GM23338 (cell line): Measurements from ENCODE around the gene FAM118B. TPM values are rescaled to one million over a fixed set of nuclear protein-coding genes. Genes with fewer than 3 reads are reported as not detected.
A peak's percentile ranks its signal among the peaks of the same experiment; 100 is the strongest.

Experiments
- ATAC-seq: fragments of 200-7000 bp; cut with Tn5 transposase; 3 replicates; pipeline ENCODE4 v1.9.1; 2020
- DNase-seq: peaks from one replicate; pipeline ENCODE4 v3.0.0-alpha.2; 2015; ENCODE audit warnings: low spot score
- H2AFZ ChIP-seq: fragments of 200-600 bp; sonication (generic); 2 replicates; pipeline ENCODE4 v1.8.0; 2016; ENCODE audit warnings: antibody characterized with exemption, mild to moderate bottlenecking, moderate library complexity
- H3F3A ChIP-seq: fragments of 200-600 bp; sonication (generic); replicated peaks from 2 replicates; pipeline ENCODE4 v1.8.0; 2017; ENCODE audit warnings: antibody characterized with exemption, mixed run types, low read depth
- H3K27ac ChIP-seq: fragments of 200-600 bp; sonication (generic); 2 replicates; pipeline ENCODE4 v1.6.1; 2016; ENCODE audit warnings: low read depth
- H3K27me3 ChIP-seq: fragments of 200-600 bp; sonication (generic); 2 replicates; pipeline ENCODE4 v1.8.0; 2016; ENCODE audit warnings: mild to moderate bottlenecking, mixed run types, moderate library complexity; ENCODE audit not compliant: insufficient read depth
- H3K36me3 ChIP-seq: fragments of 200-600 bp; sonication (generic); 2 replicates; pipeline ENCODE4 v1.8.0; 2016; ENCODE audit warnings: mild to moderate bottlenecking; ENCODE audit not compliant: insufficient read depth
- H3K4me1 ChIP-seq: fragments of 200-600 bp; sonication (generic); 2 replicates; pipeline ENCODE4 v1.8.0; 2016; ENCODE audit warnings: mild to moderate bottlenecking, moderate library complexity; ENCODE audit not compliant: insufficient read depth
- H3K4me2 ChIP-seq: fragments of 200-600 bp; sonication (generic); 2 replicates; pipeline ENCODE4 v1.7.1; 2017; ENCODE audit warnings: mixed run types
- H3K4me3 ChIP-seq: fragments of 200-600 bp; sonication (generic); 2 replicates; pipeline ENCODE4 v1.6.1; 2016; ENCODE audit warnings: mixed run types
- H3K79me2 ChIP-seq: fragments of 200-600 bp; sonication (generic); replicated peaks from 2 replicates; pipeline ENCODE4 v1.8.0; 2017; ENCODE audit warnings: mild to moderate bottlenecking; ENCODE audit not compliant: insufficient read depth
- H3K9me2 ChIP-seq: fragments of 200-600 bp; sonication (generic); 2 replicates; pipeline ENCODE4 v1.8.0; 2017; ENCODE audit not compliant: insufficient read depth
- H4K20me1 ChIP-seq: fragments of 200-600 bp; sonication (generic); replicated peaks from 2 replicates; pipeline ENCODE4 v1.8.0; 2017; ENCODE audit warnings: mild to moderate bottlenecking; ENCODE audit not compliant: insufficient read depth
- H3K27ac Mint-ChIP-seq: 2 replicates; pipeline ENCODE4 v1.8.0; 2020; ENCODE audit warnings: inconsistent platforms, mild to moderate bottlenecking, moderate library complexity, mixed read lengths
- H3K27me3 Mint-ChIP-seq: 3 replicates; pipeline ENCODE4 v1.8.0; 2022; ENCODE audit warnings: low read depth, mild to moderate bottlenecking, moderate library complexity, mixed read lengths, inconsistent platforms; ENCODE audit not compliant: insufficient read depth, poor library complexity
- H3K36me3 Mint-ChIP-seq: 3 replicates; pipeline ENCODE4 v1.8.0; 2021; ENCODE audit warnings: low read depth, mild to moderate bottlenecking, inconsistent platforms, moderate library complexity, mixed read lengths
- H3K4me1 Mint-ChIP-seq: 3 replicates; pipeline ENCODE4 v1.8.0; 2020; ENCODE audit warnings: mild to moderate bottlenecking, inconsistent platforms, mixed read lengths
- H3K4me3 Mint-ChIP-seq: 3 replicates; pipeline ENCODE4 v1.8.0; 2021; ENCODE audit warnings: moderate library complexity, mild to moderate bottlenecking, inconsistent platforms, mixed read lengths
- H3K9me3 Mint-ChIP-seq: 3 replicates; pipeline ENCODE4 v1.8.0; 2020; ENCODE audit warnings: moderate library complexity, mild to moderate bottlenecking, inconsistent platforms, mixed read lengths
- CREB1 ChIP-seq: fragments of 250-450 bp; sonication (Bioruptor Pico); IDR thresholded peaks from 2 replicates; pipeline ENCODE4 v1.5.0; 2020; ENCODE audit warnings: low read depth, mild to moderate bottlenecking, moderate library complexity
- CTCF ChIP-seq, 2 experiments: fragments of 200-600 bp in 1 of 2; sonication (generic) in 1 of 2; conservative IDR thresholded peaks; 2 replicates each; pipeline versions ENCODE4 v1.5.1 to v1.6.1; 2016 to 2017; ENCODE audit warnings: antibody characterized with exemption in 2 of 2, low read depth in 2 of 2, mild to moderate bottlenecking in 2 of 2, moderate library complexity in 1 of 2
- ETS1 ChIP-seq: IDR thresholded peaks from 2 replicates; pipeline ENCODE4 v1.6.1; 2016; ENCODE audit warnings: antibody characterized with exemption
- EZH2 ChIP-seq: fragments of 200-600 bp; sonication (generic); IDR thresholded peaks from one replicate; pipeline ENCODE4 v1.8.0; 2017; ENCODE audit warnings: antibody characterized with exemption, mild to moderate bottlenecking, low read depth; ENCODE audit not compliant: unreplicated experiment
- EZH2phosphoT487 ChIP-seq: fragments of 200-600 bp; sonication (generic); IDR thresholded peaks from one replicate; pipeline ENCODE4 v1.8.1; 2018; ENCODE audit warnings: antibody characterized with exemption; ENCODE audit not compliant: unreplicated experiment
- JUNB ChIP-seq: IDR thresholded peaks from one replicate; pipeline ENCODE4 v1.6.1; 2016; ENCODE audit warnings: antibody characterized with exemption; ENCODE audit not compliant: unreplicated experiment
- NANOG ChIP-seq: IDR thresholded peaks from 2 replicates; pipeline ENCODE4 v1.6.1; 2016; ENCODE audit warnings: antibody characterized with exemption, borderline replicate concordance
- POLR2AphosphoS5 ChIP-seq: IDR thresholded peaks from 2 replicates; pipeline ENCODE4 v1.6.1; 2016; ENCODE audit warnings: antibody characterized with exemption, low read depth
- REST ChIP-seq: IDR thresholded peaks from one replicate; pipeline ENCODE4 v1.6.1; 2018; ENCODE audit warnings: antibody characterized with exemption; ENCODE audit not compliant: unreplicated experiment
- STAT1 ChIP-seq: IDR thresholded peaks from one replicate; pipeline ENCODE4 v1.6.1; 2016; ENCODE audit warnings: antibody characterized with exemption; ENCODE audit not compliant: unreplicated experiment
- ZNF114 ChIP-seq: fragments of 250-450 bp; sonication (Bioruptor Pico); IDR thresholded peaks from 2 replicates; pipeline ENCODE4 v1.5.0; 2020; ENCODE audit warnings: mild to moderate bottlenecking, moderate library complexity
- ZNF331 ChIP-seq: fragments of 250-450 bp; sonication (Bioruptor Pico); IDR thresholded peaks from 2 replicates; pipeline ENCODE4 v1.5.0; 2020; ENCODE audit warnings: low read depth, mild to moderate bottlenecking, moderate library complexity
- polyA plus RNA-seq: library from polyadenylated mRNA; unstranded; fragments of >200 nt; fragmentation: Nextera tagmentation; extraction: Ambion mirVana; gene quantifications from 2 replicates; pipeline ENCODE4 v1.2.1, GENCODE V29; 2016
- total RNA-seq: library from RNA; depleted of rRNA; stranded (reverse); fragments of >200 nt; shearing (Covaris generic); gene quantifications from 2 replicates; pipeline ENCODE4 v1.2.3, GENCODE V29; 2014

FAM118B gene
- total and polyA plus RNA-seq, 2 experiments from 2014 or later, result 33.7 to 43.4 TPM

GRCh38 chr11:126233391-126233790 is 21.8 kb downstream of the FAM118B start:
- peaks cover 27% of the 10 kb centered on the region for H3K36me3 Mint-ChIP-seq
- ATAC-seq (no peak), DNase-seq (no peak)
- 0 out of 2 replicates have a peak, but pooled peaks cover 4% of the 10 kb centered on the region for H3F3A ChIP-seq
- TF ChIP-seq CREB1 (CRISPR knock-in tag) (no peak), REST (no peak), STAT1 (no peak), CTCF (conservative IDR thresholded peaks at IDR 0.05; ENCODE audit: low read depth in 2 of 2) (no peak), JUNB (no peak), ZNF331 (CRISPR knock-in tag) (no peak), POLR2AphosphoS5 (no peak), ETS1 (no peak), EZH2 (no peak)
- H3K4me3 ChIP-seq, result no peak overlapping the region
- no peaks in the 10 kb centered on the region for H3K27me3 ChIP-seq
- peaks cover 5% of the 10 kb centered on the region; the same call in 1 of the 2 replicates for H3K36me3 ChIP-seq
- no peaks in the 10 kb centered on the region for H3K9me3 Mint-ChIP-seq
- no peak overlapping the region for H2AFZ ChIP-seq
- no peak overlapping the region for H3K27ac ChIP-seq
- no peak overlapping the region for H3K4me3 Mint-ChIP-seq
- no peak overlapping the region for H3K27ac Mint-ChIP-seq
- H3K4me1 Mint-ChIP-seq, result no peaks in the 10 kb centered on the region
- peaks cover 49% of the 10 kb centered on the region for H3K79me2 ChIP-seq
- H3K4me2 ChIP-seq, result no peak overlapping the region
- H3K4me1 ChIP-seq, result no peaks in the 10 kb centered on the region
- peaks cover 7% of the 10 kb centered on the region for H4K20me1 ChIP-seq
- peaks cover 3% of the 10 kb centered on the region for H3K27me3 Mint-ChIP-seq
- no peaks in the 10 kb centered on the region for H3K9me2 ChIP-seq

GRCh38 chr11:126246636-126247035 is 35.1 kb downstream of the FAM118B start:
- Mint-ChIP-seq H3K36me3 (peaks cover 52% of the 10 kb centered on the region), H3K4me3 (no peak overlapping the region), H3K27me3 (no peaks in the 10 kb centered on the region), H3K9me3 (no peaks in the 10 kb centered on the region), H3K4me1 (no peaks in the 10 kb centered on the region), H3K27ac (no peak overlapping the region)
- H3K9me2 ChIP-seq, result no peaks in the 10 kb centered on the region
- ATAC-seq (no peak), DNase-seq (no peak)
- H3K27ac ChIP-seq, result peak overlapping the region; percentile 58; the same call in 1 of the 2 replicates
- no peaks in the 10 kb centered on the region; the same call in none of the 2 replicates for H4K20me1 ChIP-seq
- no peak overlapping the region for H3K4me2 ChIP-seq
- 0 out of 2 replicates have a peak, but pooled peaks cover 3% of the 10 kb centered on the region for H3F3A ChIP-seq
- no peak overlapping the region for H3K4me3 ChIP-seq
- H3K36me3 ChIP-seq, result peaks cover 24% of the 10 kb centered on the region
- no peak overlapping the region for H2AFZ ChIP-seq
- H3K4me1 ChIP-seq, result no peaks in the 10 kb centered on the region
- no peaks in the 10 kb centered on the region for H3K27me3 ChIP-seq
- H3K79me2 ChIP-seq, result no peaks in the 10 kb centered on the region
- TF ChIP-seq ETS1, result no peak
- TF ChIP-seq REST, result no peak
- TF ChIP-seq NANOG, result no peak
- TF ChIP-seq EZH2phosphoT487, result no peak
- no peak for TF ChIP-seq JUNB
- no peak for TF ChIP-seq EZH2
- TF ChIP-seq ZNF114 (CRISPR knock-in tag), result no peak
- no peak for TF ChIP-seq STAT1
- TF ChIP-seq CREB1 (CRISPR knock-in tag), result no peak
